ENCODE results near the gene HDAC4.

- TF ChIP-seq CTCF (optimal IDR thresholded peaks at IDR 0.05 in 1 of 3, IDR thresholded peaks at IDR 0.05 in 1 of 3, conservative IDR thresholded peaks at IDR 0.05 in 1 of 3; ENCODE audit: extremely low read depth in 1 of 3, insufficient read depth in 2 of 3, low read length in 3 of 3) (no peak), EZH2 (IDR thresholded peaks at IDR 0.05; ENCODE audit: low read length) (no peak)
Observed at GRCh38 chr2:239193401-239193811, 207.4 kb downstream of the HDAC4 start.
